ENCODE results near the gene DNMBP.

DNMBP gene

GRCh38 chr10:100009793-100010676 is at the start of gene DNMBP:
TSS of gene DNMBP (minus strand) at chr10:100009947. CDS start at chr10:99972124, 37,823 bp downstream.
- peak; percentile 72 for DNase-seq

GRCh38 chr10:100057948-100058347 is 48.2 kb upstream of the DNMBP start:
- DNase-seq, result no peak

- DNase-seq, result no peak
Measured at GRCh38 chr10:100053686-100054460, 44.1 kb upstream of the DNMBP start.

- peak; percentile 69 for DNase-seq
Measured at GRCh38 chr10:100046021-100046486, 36.3 kb upstream of the DNMBP start.

GRCh38 chr10:100045592-100045991 is 35.8 kb upstream of the DNMBP start:
- no peak for DNase-seq

GRCh38 chr10:100043796-100044195 is 34.0 kb upstream of the DNMBP start:
- no peak for DNase-seq

- DNase-seq, result no peak
Measured at GRCh38 chr10:100043344-100043743, 33.6 kb upstream of the DNMBP start.

- no peak for DNase-seq
Measured at GRCh38 chr10:100041306-100042002, 31.7 kb upstream of the DNMBP start.

GRCh38 chr10:100038561-100039071 is 28.9 kb upstream of the DNMBP start:
- no peak for DNase-seq

- no peak for DNase-seq
Measured at GRCh38 chr10:100037758-100038315, 28.1 kb upstream of the DNMBP start.

GRCh38 chr10:100036850-100037249 is 27.1 kb upstream of the DNMBP start:
- no peak for DNase-seq

- DNase-seq, result no peak
Measured at GRCh38 chr10:100033766-100034418, 24.1 kb upstream of the DNMBP start.

- DNase-seq, result no peak
Measured at GRCh38 chr10:100027416-100027815, 17.7 kb upstream of the DNMBP start.

GRCh38 chr10:100025576-100025975 is 15.8 kb upstream of the DNMBP start:
- DNase-seq, result no peak

- no peak for DNase-seq
Measured at GRCh38 chr10:100024748-100025147, 15.0 kb upstream of the DNMBP start.

GRCh38 chr10:100022403-100022802 is 12.7 kb upstream of the DNMBP start:
- DNase-seq, result no peak

GRCh38 chr10:100021322-100021721 is 11.6 kb upstream of the DNMBP start:
- no peak for DNase-seq

GRCh38 chr10:100020886-100021253 is 11.1 kb upstream of the DNMBP start:
- DNase-seq, result no peak

GRCh38 chr10:100020142-100020885 is 10.6 kb upstream of the DNMBP start:
- no peak for DNase-seq

- no peak for DNase-seq
Measured at GRCh38 chr10:100019787-100020141, 10.0 kb upstream of the DNMBP start.

- DNase-seq, result no peak
Measured at GRCh38 chr10:100014071-100014762, 4.5 kb upstream of the DNMBP start.
